Prostate gland (tissue), 2 donors: ENCODE measurements around the gene FKRP. TPM values are rescaled to one million over a fixed set of nuclear protein-coding genes. Genes with fewer than 3 reads are reported as not detected.

Source experiments
- DNase-seq: peaks from one replicate; pipeline ENCODE4 v3.0.0-alpha.2; 2019; ENCODE audit warnings: low spot score
- H3K27ac ChIP-seq, 2 donors: fragments of 200-600 bp; sonication (generic); 2 replicates each; pipeline ENCODE4 v1.5.1; 2017 to 2019
- H3K27me3 ChIP-seq: fragments of 200-600 bp; sonication (generic); replicated peaks from 2 replicates; pipeline ENCODE4 v1.5.1; 2019; ENCODE audit not compliant: insufficient read depth
- H3K36me3 ChIP-seq, 2 donors: fragments of 200-600 bp; sonication (generic); 1 replicate in 1 of 2; 2 replicates in 1 of 2; pipeline versions ENCODE4 v1.5.1 to v1.8.1; 2017 to 2019
- H3K4me1 ChIP-seq: fragments of 200-600 bp; sonication (generic); replicated peaks from 2 replicates; pipeline ENCODE4 v1.5.1; 2019
- H3K4me3 ChIP-seq, 2 donors: fragments of 200-600 bp; sonication (generic); 2 replicates each; pipeline ENCODE4 v1.5.1; 2017 to 2019
- H3K9me3 ChIP-seq: fragments of 200-600 bp; sonication (generic); 2 replicates; pipeline ENCODE4 v1.5.1; 2017
- CTCF ChIP-seq, 4 experiments: fragments of 200-600 bp in 2 of 4; fragments of 450-650 bp in 2 of 4; sonication (generic) in 2 of 4; IDR thresholded peaks; 1 replicate in 3 of 4; 2 replicates in 1 of 4; pipeline ENCODE4 v1.5.1; 2016 to 2019; ENCODE audit warnings: antibody characterized with exemption in 4 of 4, mild to moderate bottlenecking in 2 of 4, moderate library complexity in 2 of 4
- POLR2A ChIP-seq: fragments of 450-650 bp; IDR thresholded peaks from one replicate; pipeline ENCODE4 v1.6.1; 2016; ENCODE audit warnings: antibody characterized with exemption, mild to moderate bottlenecking
- POLR2AphosphoS5 ChIP-seq: sonication (generic); formaldehyde crosslinking; IDR thresholded peaks from one replicate; pipeline ENCODE4 v1.6.1; 2017; ENCODE audit warnings: antibody characterized with exemption
- WGBS: methylation state at CpG from one replicate; pipeline ENCODE4 v1.1.5; 2018; 5-methylcytosine and 5-hydroxymethylcytosine counted together
- intact Hi-C: fragments of 100-400 bp; cut with DNase I; formaldehyde crosslinking; loops from one replicate; pipeline ENCODE4 v1.14.2; 2022
- total RNA-seq, 2 donors: library from RNA; depleted of rRNA; stranded (reverse); fragments of >200 nt; gene quantifications; one replicate each; pipeline ENCODE4 v1.1.0, GENCODE V29; 2016

The FKRP gene
- total RNA-seq: 10 to 100 TPM; 15.2 to 32.0 TPM

GRCh38 chr19:46745521-46746280 is at the start of gene FKRP:
TSS of gene FKRP (plus strand) at chr19:46746057. CDS start at chr19:46755451, 9,394 bp downstream.
- H3K9me3 ChIP-seq: no peaks in the 10 kb centered on the region
- TF ChIP-seq CTCF (IDR thresholded peaks at IDR 0.05) (no peak), POLR2AphosphoS5 (no peak), POLR2A (no peak)
- H3K27me3 ChIP-seq: no peaks in the 10 kb centered on the region
- 2% methylated on average over 38 of the region's 68 CpGs for WGBS
- no peak for DNase-seq
- intact Hi-C loops: loop anchor here (5.0 kb wide), 1 partner anchor 33 kb away; no protein-coding TSS in a partner anchor
- no peaks in the 10 kb centered on the region for H3K36me3 ChIP-seq
- peak within 1 kb of the TSS; percentile 98 for H3K4me3 ChIP-seq
- peak within 1 kb of the TSS; percentile 84 to 93 for H3K27ac ChIP-seq
- H3K4me1 ChIP-seq: peaks cover 5% of the 10 kb centered on the region

GRCh38 chr19:46696866-46697203 is 49.0 kb upstream of the FKRP start:
- WGBS: 80% methylated on average over 9 of the region's 9 CpGs
- intact Hi-C loops: no loop called here
- no peaks in the 10 kb centered on the region for H3K27me3 ChIP-seq
- H3K27ac ChIP-seq: no peak overlapping the region
- H3K9me3 ChIP-seq: no peaks in the 10 kb centered on the region
- TF ChIP-seq CTCF (IDR thresholded peaks at IDR 0.05) (no peak), POLR2A (no peak), POLR2AphosphoS5 (no peak)
- no peak overlapping the region for H3K4me3 ChIP-seq
- no peaks in the 10 kb centered on the region for H3K4me1 ChIP-seq
- H3K36me3 ChIP-seq: peaks cover 23 to 40% of the 10 kb centered on the region in 2 donors
- no peak for DNase-seq

GRCh38 chr19:46697204-46697960 is 48.5 kb upstream of the FKRP start:
- intact Hi-C loops: no loop called here
- Histone ChIP-seq H3K27me3 (no peaks in the 10 kb centered on the region), H3K4me1 (no peaks in the 10 kb centered on the region), H3K36me3 (peaks cover 19 to 36% of the 10 kb centered on the region in 2 donors), H3K27ac (no peak overlapping the region), H3K4me3 (no peak overlapping the region), H3K9me3 (no peaks in the 10 kb centered on the region)
- peak; percentile 62 for DNase-seq
- WGBS: 33% methylated on average over 39 of the region's 39 CpGs
- TF ChIP-seq POLR2AphosphoS5: peak; percentile 37
- no peak for TF ChIP-seq POLR2A

- Histone ChIP-seq H3K36me3 (peaks cover 17 to 40% of the 10 kb centered on the region in 2 donors), H3K9me3 (no peaks in the 10 kb centered on the region), H3K4me3 (no peak overlapping the region), H3K4me1 (no peaks in the 10 kb centered on the region), H3K27me3 (no peaks in the 10 kb centered on the region), H3K27ac (no peak overlapping the region)
- DNase-seq: no peak
- intact Hi-C loops: no loop called here
- no peak for TF ChIP-seq CTCF (IDR thresholded peaks at IDR 0.05)
- no peak for TF ChIP-seq POLR2A
- no peak for TF ChIP-seq POLR2AphosphoS5
- 97% methylated on average over 11 of the region's 11 CpGs for WGBS
These were observed 47.2 kb upstream of the FKRP start for GRCh38 chr19:46698395-46699321.

GRCh38 chr19:46700704-46701103 is 45.2 kb upstream of the FKRP start:
- Histone ChIP-seq H3K4me3 (no peak overlapping the region), H3K36me3 (peaks cover 12 to 29% of the 10 kb centered on the region in 2 donors), H3K27ac (no peak overlapping the region), H3K4me1 (no peaks in the 10 kb centered on the region), H3K9me3 (no peaks in the 10 kb centered on the region), H3K27me3 (no peaks in the 10 kb centered on the region)
- no peak for TF ChIP-seq POLR2A
- no peak for DNase-seq
- intact Hi-C loops: no loop called here
- 87% methylated on average over 13 of the region's 13 CpGs for WGBS
